Activated T-helper 1 cell treated with Interleukin-2 at 50 U/mL for 16 hours (primary cell): Measurements from ENCODE around the gene CPA4.
"Not testable (repeated sequence)": the region's sequence is repeated elsewhere in the genome, so short reads cannot be mapped to it uniquely, and the experiment has no call there.

Experiments
- DNase-seq: peaks from one replicate; pipeline ENCODE4 v3.0.0-alpha.2; 2020; ENCODE audit warnings: low read depth

The CPA4 gene, protein sequence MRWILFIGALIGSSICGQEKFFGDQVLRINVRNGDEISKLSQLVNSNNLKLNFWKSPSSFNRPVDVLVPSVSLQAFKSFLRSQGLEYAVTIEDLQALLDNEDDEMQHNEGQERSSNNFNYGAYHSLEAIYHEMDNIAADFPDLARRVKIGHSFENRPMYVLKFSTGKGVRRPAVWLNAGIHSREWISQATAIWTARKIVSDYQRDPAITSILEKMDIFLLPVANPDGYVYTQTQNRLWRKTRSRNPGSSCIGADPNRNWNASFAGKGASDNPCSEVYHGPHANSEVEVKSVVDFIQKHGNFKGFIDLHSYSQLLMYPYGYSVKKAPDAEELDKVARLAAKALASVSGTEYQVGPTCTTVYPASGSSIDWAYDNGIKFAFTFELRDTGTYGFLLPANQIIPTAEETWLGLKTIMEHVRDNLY

DNA sequence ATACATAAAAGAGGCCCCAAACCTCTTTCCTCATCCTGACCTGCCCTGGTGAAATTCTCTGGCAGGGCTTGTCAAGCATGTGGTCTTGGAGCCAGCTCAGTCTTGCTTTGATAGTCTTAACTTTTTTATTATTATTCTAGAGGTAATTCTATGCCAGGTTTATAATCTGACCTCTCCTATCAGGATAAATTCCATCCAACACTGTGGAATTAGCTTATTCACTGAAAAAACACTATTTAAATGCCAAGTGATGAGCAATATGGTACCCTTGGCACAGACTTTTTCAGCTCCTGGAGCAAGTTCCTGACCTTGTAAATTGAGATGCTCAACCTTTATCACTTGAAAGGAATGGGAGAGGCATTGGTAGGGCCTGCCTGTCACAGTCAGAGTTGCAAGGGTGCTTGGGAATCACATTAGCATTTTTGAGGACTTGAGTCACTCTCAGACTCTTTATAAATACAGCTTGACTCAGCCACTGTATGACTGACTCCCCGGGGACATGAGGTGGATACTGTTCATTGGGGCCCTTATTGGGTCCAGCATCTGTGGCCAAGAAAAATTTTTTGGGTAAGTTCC lies at the start of gene CPA4:
Gene CPA4, plus strand, starts transcription at position 480 of the 576 bp plus-strand sequence. Its CDS starts 20 bp downstream, at position 500.
- no peak for DNase-seq

DNA sequence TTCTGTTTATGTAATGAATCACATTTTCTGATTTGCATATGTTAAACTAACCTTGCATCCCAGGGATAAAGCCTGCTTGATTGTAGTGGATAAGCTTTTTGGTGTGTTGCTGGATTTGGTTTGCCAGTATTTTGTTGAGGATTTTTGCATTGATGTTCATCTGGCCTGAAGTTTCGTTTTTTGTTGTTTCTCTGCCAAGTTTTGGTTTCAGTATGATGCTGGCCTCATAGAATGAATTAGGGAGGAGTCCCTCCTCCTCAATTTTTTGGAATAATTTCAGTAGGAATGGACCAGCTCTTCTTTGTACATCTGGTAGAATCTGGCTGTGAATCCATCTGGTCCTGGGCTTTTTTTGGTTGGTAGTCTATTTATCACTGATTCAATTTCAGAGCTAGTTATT lies 49.5 kb upstream of the CPA4 start:
- DNase-seq = not testable (repeated sequence)

DNA sequence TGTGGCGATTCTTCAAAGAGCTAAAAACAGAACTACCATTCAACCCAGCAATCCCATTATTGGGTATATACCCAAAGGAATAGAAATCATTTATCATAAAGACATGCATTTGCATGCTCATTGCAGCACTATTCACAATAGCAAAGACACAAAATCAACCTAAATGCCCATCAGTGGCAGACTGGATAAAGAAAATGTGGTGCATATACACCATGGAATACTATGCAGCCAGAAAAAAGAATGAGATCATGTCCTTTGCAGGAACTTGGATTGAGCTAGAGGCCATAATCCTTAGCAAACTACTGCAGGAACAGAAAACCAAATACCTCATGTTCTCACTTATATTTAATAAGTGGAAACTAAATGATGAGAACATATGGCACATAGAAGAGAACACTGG lies 46.5 kb upstream of the CPA4 start:
- DNase-seq = not testable (repeated sequence)

DNA sequence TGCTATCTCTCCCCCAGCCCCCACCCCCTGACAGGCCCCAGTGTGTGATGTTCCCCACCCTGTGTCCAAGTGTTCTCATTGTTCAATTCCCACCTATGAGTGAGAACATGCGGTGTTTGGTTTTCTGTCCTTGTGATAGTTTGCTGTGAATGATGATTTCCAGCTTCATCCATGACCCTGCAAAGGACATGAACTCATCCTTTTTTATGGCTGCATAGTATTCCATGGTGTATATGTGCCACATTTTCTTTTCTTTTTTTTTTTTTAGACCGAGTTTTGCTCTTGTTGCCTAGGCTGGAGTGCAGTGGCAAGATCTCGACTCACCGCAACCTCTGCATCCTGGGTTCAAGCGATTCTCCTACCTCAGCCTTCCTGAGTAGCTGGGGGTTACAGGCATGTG lies 44.1 kb upstream of the CPA4 start:
- not testable (repeated sequence) for DNase-seq

DNA sequence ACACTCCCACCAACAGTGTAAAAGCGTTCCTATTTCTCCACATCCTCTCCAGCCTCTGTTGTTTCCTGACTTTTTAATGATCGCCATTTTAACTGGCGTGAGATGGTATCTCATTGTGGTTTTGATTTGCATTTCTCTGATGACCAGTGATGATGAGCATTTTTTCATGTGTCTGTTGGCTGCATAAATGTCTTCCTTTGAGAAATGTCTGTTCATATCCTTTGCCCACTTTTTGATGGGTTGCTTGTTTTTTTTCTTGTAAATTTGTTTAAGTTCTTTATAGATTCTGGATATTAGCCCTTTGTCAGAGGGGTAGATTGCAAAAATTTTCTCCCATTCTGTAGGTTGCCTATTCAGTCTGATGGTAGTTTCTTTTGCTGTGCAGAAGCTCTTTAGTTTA lies 43.3 kb upstream of the CPA4 start:
- not testable (repeated sequence) for DNase-seq

DNA sequence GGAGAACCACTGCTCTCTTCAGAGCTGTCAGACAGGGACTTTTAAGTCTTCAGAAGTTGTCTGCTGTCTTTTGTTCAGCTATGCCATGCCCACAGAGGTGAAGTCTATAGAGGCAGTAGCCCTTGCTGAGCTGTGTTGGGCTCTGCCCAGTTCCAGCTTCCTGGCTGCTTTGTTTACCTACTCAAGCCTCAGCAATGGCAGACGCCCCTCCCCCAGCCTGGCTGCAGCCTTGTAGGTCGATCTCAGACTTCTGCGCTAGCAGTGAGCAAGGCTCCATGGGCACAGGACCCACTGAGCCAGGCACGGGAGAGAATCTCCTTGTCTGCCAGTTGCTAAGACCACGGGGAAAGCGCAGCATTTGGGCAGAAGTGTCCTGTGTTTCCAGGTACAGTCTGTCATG lies 38.4 kb upstream of the CPA4 start:
- DNase-seq = no peak

DNA sequence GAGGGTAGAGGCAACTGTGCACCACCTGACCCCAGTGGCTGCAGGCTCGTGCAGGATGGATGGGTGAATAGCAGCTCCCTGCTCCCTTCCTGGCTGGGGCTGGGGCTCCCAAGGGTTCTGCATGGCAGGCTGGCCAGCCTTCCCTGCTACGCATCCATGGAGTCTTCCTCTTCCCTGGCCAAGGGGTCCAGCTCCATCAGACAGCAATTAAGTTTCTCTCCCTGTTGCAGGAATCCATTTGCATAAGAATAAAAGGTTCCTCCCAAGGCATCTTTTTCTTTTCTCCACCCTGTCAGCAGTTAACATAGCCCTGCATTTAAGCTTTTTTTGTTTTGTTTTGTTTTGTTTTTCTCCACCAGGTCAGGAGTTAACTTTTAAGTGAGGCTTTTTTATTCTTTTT lies 36.3 kb upstream of the CPA4 start:
- no peak for DNase-seq

DNA sequence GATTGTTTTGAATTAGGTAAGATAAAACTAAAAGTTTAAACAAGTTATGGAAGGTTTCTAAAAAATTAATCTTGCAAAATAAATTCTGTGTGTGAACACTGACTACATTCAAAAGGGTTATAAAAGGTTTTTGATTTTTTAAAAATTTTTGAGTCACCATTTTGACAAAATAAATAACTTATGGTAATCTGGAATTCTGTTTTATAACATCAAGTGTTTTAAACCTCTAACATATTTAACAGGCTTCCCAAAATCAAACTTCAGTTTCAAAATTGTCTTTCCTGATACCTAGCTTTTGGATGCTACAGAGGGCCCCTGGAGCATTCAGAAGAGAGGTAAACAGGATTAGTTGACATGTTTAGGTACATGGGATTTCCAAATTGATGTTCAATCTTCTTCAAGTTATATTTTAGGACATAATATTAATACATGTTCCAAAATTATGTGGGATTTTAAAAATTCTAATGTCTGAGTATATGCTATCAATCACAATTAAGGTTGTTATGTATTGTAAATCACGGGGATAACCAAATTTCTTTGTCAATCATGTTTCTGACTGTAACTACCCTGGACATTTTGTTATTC lies 34.4 kb upstream of the CPA4 start:
- no peak for DNase-seq

DNA sequence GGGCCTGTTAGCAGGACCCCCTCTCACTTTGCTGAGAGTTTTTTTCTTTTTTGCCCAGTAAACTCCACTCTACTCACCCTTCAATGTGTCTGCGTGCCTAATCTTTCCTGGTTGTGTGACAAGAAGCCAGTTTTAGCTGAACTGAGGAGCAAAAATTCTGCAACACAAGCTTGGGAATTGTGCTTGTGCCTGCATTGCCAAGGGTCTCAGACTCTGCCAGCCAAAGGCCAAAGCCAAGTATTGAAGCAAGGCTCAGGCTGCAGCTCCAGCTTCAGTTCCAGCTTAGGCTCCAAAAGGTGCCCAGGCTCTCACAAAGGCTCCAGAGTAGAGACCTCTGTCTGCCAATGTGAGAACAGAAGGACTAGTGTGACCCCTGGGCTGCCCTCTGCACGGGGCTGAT lies 30.5 kb upstream of the CPA4 start:
- DNase-seq = no peak

DNA sequence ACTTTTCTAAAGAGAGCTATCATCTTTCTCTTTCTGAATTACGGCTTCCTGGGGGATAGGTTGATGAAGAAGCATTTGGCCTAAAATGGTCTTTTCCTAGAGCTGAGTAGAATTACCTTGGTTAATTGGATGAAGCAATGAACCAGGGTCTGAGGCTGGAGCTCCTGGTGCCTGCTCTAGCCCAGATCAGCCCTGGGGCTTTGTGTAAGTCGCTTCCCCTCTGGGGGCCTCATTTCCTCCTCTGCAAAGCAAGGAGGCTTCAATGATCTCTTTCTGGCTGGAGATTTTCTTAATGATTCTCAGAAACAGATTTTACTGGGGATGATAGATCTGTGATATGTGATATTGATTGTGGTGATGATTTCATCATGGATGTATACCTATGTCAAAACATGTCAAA lies 29.8 kb upstream of the CPA4 start:
- DNase-seq = no peak

DNA sequence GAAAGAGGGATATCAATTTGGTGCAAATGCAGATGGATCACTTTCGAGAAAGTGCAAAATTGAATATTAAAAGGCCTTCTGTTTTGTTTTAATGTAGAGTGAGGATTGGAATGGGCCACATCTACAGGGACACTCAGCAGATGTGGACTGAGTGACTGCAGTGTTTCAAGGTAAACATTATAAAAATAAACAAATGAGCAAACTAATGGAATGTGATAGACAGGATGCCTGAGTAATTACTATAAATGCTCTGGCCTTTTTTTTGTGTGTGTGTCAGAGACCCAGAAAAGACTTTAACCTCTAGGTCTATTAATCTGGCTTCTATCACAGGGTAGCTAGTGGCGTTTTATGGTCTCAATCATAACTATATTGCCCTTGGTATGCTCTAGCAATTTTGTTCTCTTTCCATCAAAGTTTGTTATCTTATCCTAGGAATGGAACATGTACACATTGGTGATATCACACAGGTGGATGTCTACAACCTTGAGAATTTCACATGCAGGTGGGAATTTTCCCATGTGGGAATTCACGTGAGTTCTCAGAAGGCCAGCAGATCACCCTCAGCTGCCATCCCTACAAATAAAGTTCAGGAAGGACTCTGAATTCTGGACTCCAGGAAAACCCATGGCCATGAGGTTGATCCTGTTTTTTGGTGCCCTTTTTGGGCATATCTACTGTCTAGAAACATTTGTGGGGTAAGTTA lies 26.6 kb upstream of the CPA4 start, which contains the start of gene CPA2:
Gene CPA2, plus strand, starts transcription at position 606 of the 703 bp plus-strand sequence. Its CDS starts 19 bp downstream, at position 625.
- DNase-seq = no peak

DNA sequence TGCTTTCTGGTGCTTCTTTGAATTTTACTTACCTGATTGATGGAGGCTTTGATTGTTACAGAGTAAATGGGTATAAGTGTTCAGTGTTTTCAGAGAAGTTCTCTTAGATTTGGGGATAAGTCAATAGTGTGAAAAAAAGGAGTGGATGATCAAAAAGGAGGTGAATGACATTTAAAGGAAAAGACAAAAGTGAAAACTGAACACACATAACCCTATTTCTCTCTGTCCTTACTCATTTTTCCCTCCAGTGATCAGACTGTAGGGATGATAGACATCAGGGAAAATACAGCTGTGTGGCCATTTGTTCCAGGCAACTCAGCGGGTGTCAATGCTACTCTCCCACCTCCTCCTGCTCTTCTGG lies 26.0 kb upstream of the CPA4 start:
- DNase-seq = no peak

DNA sequence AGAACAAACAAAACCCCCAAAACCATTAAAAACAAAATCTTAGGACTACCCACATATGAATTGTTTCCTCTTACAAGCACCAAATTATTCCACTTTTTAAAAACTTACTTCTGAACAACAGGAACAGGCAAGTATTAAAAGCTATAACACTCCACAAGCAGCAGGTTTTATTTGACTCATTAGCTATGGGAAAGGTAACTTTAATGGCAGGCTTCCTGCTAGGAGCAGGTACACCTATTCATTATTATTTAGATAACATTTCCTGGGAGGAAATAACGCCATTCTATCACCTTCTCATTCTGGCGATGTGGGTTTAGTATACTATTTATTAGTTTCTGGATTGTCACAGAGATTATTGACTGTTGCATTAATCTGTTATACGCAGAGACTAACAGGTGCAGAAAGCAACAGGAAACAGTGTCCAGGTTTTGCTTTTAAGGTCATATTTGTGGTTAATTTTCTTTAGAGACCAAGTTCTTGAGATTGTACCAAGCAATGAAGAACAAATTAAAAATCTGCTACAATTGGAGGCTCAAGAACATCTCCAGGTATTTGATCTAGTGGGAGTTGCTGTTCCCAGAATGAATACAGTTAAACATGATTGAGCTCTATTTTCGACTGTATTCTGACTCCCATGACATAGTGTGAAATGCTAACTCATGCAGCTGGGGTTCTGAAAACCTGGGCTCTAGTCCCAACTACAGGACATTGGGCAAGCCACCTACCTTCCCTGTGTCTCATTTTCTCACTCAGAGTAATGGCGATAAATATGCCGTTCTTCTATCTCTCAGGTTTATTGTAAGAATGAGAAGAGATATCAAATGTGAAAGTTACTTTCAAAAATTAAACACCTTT lies 24.3 kb upstream of the CPA4 start:
- DNase-seq = no peak

DNA sequence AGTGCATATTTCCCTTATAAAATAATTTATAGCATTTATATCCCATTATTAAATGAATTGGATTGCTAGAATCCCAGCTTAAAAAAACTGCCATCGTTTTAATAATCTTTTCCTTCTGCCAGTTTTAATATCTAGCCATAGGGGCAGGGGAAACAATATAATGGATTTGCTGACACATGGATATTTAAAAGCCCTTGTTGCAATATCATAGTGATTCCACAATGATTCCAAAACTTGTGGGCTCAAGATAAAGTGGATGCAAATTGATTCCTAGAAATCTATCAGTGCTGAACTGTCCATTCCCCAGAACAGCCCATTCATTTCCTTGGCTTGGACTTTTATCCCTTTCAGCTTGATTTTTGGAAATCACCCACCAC lies 23.7 kb upstream of the CPA4 start:
- no peak for DNase-seq

DNA sequence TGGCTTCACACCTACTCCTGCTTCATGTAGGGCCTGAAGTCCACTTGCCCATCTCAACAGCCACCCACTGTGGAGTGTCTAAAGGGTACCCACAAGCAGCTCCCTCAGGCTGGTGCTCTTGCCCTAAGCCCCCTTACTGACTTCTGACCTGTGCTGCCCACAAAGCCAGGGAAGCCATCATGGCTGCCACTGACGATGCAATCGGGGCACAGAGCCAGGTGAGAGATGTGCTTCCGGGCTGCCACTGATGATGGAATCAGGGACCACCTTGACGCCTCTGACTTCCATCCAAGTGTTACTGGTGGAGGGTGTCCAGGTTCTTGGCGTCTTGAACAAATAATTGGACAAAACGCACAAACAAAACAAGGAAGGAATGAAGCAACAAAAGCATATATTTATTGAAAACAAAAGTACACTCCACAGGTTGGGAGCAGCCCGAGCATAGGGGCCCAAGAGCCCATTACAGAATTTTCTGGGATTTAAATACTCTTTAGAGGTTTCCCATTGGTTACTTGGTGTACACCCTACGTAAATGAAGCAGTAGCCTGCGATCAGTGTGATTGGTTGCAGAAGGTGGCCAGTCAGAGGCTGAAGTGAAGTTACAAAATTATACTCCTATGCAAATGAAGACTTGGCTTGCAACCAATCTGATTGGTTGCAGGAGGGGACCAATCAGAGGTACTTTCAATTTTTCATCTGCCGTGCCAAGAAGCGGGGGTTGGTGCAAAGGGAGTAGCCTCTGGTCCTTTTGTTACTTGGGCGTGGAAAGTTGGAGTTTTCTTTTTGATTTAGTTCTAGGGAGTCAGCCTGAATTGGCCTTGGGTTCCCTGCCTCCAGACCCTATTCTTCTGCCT lies 21.8 kb upstream of the CPA4 start:
- no peak for DNase-seq

DNA sequence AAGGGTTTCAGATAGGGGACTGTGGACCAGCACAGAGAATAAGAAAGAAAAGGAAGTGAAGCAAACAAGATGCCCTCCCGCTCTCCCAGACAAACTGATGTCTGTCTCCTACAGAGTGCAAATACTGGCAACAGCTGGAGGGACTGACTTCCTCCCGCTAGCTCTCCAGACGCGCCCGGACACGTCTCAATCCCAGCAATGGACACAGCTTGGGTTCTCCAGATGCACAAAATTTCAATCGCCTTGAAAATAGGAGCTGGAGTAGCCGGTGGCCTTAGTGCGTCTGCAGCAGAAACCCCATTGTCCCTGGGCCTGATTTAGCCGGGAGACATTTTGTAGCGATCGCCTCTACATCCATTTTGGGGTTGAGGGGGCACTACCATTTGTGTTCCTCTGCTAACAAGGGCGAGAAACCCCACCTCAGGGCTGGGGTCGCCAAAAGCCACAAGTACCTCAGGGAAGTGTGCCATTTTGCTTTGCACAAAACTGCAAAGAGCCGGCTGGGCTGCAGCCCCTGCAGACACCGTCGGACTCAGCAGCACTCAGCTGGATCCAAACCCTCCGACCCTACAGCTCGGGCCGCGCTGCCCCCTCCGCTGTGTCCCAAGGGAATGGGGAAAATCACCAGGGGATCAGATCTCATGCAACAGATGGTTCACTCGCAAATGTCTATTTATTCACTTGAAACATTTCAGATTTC lies 20.4 kb upstream of the CPA4 start:
- DNase-seq = no peak

DNA sequence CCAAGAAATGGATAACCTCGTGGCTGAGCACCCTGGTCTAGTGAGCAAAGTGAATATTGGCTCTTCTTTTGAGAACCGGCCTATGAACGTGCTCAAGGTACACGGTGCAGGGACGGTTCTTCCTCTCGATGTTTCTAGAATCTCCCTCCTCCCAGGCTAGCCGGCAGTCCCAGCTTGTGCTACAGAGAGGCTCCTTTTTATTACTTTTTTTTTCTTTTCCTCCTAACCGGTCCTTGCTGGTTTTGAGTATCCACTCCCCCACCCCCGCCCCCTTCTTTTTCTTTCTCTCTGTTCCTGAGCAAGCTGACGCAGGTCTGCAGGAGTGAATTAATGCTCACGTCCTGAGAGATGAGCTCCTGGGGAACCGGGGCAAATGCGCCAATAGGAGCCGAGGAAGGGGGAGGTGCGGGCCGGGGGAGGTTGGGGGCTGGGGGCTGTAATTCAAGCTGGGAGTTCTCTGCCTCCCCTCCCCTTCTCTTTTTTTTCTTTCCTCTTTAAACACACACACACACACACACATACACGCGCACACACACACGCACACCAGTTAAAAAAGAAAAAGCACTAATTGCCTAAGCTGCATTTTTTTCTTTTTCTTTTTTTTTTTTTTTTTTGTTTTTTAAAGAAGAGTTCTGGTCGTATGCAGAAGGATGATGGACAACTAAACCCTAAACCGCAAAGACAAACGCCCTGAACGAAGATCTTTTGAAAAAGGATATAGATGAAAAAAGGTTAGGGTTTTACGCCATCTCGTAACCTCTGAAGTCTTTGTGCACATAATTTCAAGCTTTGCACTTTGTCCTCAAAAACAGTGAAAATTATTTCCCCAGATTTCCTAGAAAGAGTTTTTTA lies 19.7 kb upstream of the CPA4 start:
- no peak for DNase-seq

DNA sequence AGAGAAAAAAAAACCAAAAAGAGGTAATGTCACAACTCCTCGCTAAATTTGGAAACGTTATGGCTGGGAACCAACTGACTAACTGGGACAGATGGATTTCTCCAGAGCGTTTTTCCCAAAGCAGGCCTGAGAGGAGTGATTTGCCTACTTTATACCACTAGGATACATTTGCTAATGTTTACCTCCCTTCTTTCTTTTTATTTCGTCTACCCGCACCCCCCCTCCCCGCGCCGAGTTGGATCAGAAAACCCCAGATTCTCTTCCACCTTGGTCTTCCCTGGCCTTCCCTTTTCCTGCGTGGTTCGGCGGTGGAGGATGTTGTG lies 19.1 kb upstream of the CPA4 start:
- DNase-seq = no peak

DNA sequence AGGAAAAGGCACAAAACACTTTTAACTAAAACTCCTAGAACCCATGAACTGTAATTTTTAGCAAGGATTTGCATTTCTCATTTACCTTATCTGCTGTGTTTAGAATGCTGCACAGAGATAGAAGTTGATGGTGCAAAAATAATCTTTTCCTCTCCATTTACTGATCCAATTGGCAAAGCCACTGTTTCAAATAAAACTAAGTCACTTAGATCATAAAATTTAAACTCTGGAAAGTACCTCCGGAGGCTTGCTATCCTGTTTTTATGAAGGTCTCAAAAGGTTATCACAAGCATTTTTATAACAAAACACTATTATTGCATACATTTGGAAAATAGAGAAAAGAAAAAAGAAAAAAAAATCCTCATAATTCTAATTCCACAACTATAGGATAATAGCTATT lies 18.7 kb upstream of the CPA4 start:
- no peak for DNase-seq
